ENCODE data around the gene DNHD1.

DNHD1 gene

GRCh38 chr11:6612213-6613041 lies 115.3 kb downstream of the DNHD1 start, which contains the start of gene TAF10:
Gene TAF10 (minus strand): TSS chr11:6612216. CDS start chr11:6612189, 27 bp downstream.
- DNase-seq (ENCODE audit: low spot score): peak; percentile 96

- DNase-seq (ENCODE audit: low spot score): peak; percentile 30
Observed at GRCh38 chr11:6613496-6613895, 116.4 kb downstream of the DNHD1 start.

GRCh38 chr11:6614446-6614845 lies 117.4 kb downstream of the DNHD1 start:
- no peak for DNase-seq (ENCODE audit: low spot score)

- DNase-seq (ENCODE audit: low spot score): no peak
Observed at GRCh38 chr11:6615046-6615445, 118.0 kb downstream of the DNHD1 start.

DNA sequence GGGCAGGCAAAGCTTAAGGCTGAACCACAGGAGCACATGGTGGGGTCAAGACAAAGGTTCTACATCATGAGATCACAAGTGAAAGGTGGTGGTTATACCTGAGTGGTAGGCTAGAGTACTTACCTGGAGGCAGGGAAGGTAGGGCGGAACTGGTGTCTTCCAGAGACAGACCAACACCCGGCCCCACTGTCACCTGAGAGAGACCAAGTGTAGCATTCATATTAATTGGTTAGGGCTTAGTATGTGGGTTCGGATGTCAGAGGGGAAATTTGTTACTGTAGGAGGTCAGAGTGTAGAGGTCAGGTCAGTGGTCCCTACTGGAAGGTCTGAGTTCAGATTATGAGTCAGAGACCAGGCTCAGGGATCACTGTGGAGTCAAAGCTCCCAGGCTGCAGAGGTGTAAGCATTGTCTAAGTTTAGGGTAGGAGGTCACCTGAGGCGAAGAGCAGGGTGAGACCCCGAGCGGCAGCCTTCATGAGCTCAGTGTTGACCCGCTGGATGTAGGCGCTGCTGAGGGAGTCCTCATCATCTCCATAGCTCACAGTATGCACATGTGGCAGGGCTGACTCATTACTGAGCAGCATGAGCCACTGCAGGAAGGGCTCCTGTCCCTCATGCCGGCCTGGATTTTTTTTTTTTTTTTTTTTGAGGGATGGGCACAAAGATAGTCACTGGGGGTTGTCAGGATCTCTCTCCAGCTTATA lies 119.0 kb downstream of the DNHD1 start:
- no peak for DNase-seq (ENCODE audit: low spot score)

DNA sequence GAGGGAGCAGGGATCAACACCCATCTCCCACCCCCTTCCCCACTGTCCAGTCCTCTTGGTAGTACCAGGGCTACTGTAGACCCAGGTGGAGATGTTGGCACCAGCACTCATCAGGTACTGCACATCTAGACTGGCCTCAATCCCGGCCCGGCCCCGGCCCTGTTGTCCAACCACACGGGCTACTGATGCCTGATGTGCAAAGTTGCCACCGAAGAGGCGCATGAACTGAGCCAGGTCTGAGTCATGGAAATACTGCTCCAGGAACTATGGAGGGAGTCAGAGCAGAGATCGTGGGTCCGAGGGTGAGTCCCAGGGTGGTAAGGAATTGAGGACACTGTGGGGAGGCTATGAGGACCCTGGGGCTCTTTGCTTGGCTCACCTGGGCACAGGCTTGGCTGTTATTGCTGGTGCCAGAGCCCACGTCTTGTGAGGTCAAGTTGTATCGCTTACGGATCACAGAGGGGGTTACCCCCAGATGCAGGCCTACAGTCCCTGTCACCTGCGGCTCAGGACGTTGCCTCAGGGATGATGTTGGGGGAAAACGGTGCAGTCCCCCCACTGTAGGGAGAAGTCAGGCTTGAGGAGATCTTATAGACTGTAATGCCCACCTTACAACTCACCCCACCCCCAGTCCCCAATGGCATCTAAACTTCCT lies 119.6 kb downstream of the DNHD1 start:
- no peak for DNase-seq (ENCODE audit: low spot score)

DNA sequence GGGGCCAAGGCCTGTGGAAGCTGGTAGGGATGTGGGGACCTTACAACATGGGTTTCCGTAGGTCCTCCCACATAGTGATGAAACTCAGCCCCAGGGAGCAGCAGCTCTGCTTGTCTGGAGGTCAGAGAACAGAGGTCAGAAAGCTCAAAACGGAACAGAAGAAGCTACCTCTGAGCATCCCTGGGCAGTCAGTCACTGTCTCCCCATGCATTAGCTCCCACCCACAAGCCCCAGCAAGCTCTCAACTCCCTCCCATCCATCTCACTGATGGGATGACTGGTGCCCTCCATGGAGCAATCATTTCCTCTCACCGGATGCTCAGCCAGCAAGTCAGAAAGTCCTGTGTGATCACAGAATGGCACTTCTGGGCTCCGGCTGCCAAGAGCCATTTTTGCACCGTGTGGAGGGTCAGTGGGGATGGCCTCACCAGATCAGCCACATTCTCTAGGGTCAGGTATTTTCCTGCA lies 120.3 kb downstream of the DNHD1 start:
- DNase-seq (ENCODE audit: low spot score): no peak

DNA sequence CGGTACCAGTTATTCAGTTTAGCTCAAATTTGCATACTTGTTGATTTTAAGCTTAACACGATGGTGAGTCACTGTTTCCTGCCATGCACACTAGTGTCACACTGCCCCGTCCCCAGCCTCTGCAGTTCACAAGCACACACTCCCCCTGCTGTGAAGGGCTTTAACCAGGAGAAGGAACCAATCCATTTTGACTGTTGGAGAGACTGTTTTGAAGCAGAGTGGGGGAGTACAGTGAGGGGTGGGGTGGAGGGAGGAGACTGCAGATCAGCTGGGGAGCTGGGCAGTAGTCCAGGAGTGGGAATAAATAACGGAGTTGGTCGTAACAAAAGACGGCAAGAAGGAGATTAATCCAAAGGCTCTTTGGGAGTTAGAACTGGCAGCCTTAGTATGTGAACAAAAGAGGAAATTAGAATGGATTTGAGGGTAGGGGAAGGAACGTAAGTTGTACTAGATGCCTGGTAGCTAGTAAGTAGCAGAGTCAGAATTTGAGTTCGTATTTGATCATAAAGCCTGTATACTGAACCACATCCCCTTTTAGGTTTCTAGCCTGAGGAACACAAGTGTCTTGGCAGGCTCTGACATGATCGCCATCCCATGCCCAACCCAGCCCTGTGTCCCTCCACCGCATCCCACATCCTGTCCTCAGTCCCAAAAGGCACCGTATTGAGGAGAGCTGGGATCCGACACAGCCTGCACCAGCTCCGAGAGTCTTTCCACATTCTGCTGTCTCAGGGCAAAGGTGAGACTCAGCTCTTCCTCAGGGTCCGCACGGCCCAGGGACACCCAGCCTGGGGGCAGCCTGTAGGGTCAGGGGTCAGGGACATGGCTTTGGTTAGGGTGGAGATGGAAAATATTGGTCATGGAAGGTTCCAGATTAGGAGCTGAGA lies 121.3 kb downstream of the DNHD1 start:
- DNase-seq (ENCODE audit: low spot score): peak; percentile 89

GRCh38 chr11:6619004-6619745 lies 122.1 kb downstream of the DNHD1 start, which contains the start of gene TPP1:
Gene TPP1 (minus strand): TSS chr11:6619422. CDS start chr11:6619400, 22 bp downstream.
- peak; percentile 98 for DNase-seq (ENCODE audit: low spot score)

DNA sequence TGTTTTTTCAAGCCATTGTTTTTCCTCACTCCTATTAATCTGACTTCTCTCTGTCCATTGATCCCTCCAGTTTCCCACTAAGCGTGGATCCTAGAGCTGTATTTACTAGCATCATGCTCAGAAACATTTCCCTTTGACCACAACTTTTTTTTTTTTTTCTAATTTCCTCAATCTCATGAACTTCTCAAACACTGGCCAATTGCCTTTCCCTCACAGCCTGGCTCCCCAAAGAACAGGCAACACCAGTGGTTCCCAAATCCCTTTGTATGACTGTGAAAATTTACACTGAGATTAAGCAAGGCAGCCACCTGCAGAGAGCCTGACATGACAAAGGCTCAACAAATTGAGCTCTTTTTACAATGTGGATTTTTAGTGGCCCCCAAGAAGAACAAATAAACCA lies 123.6 kb downstream of the DNHD1 start:
- no peak for DNase-seq (ENCODE audit: low spot score)
